B cell (primary cell): ENCODE measurements around the gene ITPR1.

Source experiments
- EZH2 ChIP-seq: IDR thresholded peaks from 2 replicates; pipeline ENCODE4 v1.6.1; 2012; ENCODE audit warnings: borderline replicate concordance, low read depth, mild to moderate bottlenecking, moderate library complexity, low read length; ENCODE audit not compliant: insufficient read depth, poor library complexity, severe bottlenecking
- TF ChIP-seq, protein P1 (sequence below): fragments of 200-600 bp; IDR thresholded peaks from one replicate; pipeline ENCODE4 v1.8.0; 2022; ENCODE audit warnings: antibody characterized with exemption, mild to moderate bottlenecking

- TF ChIP-seq, protein P1, sequence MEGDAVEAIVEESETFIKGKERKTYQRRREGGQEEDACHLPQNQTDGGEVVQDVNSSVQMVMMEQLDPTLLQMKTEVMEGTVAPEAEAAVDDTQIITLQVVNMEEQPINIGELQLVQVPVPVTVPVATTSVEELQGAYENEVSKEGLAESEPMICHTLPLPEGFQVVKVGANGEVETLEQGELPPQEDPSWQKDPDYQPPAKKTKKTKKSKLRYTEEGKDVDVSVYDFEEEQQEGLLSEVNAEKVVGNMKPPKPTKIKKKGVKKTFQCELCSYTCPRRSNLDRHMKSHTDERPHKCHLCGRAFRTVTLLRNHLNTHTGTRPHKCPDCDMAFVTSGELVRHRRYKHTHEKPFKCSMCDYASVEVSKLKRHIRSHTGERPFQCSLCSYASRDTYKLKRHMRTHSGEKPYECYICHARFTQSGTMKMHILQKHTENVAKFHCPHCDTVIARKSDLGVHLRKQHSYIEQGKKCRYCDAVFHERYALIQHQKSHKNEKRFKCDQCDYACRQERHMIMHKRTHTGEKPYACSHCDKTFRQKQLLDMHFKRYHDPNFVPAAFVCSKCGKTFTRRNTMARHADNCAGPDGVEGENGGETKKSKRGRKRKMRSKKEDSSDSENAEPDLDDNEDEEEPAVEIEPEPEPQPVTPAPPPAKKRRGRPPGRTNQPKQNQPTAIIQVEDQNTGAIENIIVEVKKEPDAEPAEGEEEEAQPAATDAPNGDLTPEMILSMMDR = no peak
- TF ChIP-seq EZH2 = no peak
These were observed 252.1 kb downstream of the ITPR1 start for GRCh38 chr3:4745235-4745610.
